ENCODE measurements around the gene CHPT1.
"Not testable (repeated sequence)": the region's sequence is repeated elsewhere in the genome, so short reads cannot be mapped to it uniquely, and the experiment has no call there.

CHPT1 gene

DNA sequence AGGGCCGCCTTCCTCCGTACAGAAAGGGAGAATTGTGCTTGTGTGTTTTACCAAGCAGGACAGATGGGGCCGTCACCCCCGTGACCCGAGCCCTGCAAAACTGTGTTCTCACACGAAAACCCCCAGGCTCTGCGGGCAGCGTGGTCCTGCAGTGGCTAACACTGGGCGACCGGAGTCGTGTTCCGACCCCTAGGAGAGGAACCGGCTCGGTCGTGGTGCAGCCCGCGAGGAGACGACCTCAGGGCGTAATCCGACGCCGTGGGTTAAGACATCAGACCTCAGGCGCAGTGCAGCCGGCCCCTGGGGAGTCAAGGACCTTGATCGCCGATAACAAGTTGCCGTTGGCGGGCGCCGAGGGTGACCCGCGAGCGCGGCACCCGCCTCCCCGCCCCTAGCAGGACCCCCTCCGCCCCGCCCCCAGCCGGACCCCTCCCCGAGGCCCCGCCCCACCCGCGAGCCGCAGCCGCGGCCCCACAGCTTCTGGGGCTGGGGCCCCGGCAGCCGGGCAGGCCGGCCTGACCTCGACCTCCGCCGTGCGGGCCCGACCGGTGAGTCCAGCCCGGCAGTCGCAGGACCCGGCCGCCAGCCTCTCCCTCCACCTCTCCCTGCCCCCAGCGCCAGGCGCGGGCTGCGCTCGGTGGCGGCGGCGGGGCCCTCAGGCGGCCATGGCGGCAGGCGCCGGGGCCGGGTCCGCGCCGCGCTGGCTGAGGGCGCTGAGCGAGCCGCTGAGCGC is at the start of gene CHPT1:
TSS of gene CHPT1 (plus strand) at position 444 of the 733 bp plus-strand sequence. CDS start at position 666, 222 bp downstream.
- DNase-seq: peak; percentile 78

- DNase-seq: no peak
Measured at GRCh38 chr12:101647711-101648110, 49.7 kb upstream of the CHPT1 start.

DNA sequence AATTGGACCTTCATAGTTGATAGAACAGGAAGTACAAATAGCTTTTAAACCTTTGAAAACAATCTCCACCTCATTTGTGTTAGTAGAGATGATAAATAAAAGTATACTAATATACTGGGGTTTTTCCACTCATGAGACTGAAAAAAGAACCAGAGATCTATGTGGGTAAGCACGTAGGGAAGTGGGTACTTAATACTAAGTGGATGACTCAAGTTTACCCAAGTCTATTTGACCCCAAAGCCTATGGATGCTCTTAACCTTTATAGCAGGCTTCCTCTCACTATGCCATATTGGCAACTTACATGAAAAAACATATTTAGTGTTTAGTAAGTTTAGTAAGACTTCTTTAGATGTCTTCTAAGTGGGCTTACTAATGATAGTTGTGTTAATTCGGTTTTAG is 49.2 kb upstream of the CHPT1 start:
- DNase-seq: no peak

GRCh38 chr12:101650346-101651117 is 46.9 kb upstream of the CHPT1 start:
- DNase-seq: no peak

GRCh38 chr12:101653030-101653429 is 44.4 kb upstream of the CHPT1 start:
- no peak for DNase-seq

- DNase-seq: no peak
Measured at GRCh38 chr12:101653503-101653902, 43.9 kb upstream of the CHPT1 start.

DNA sequence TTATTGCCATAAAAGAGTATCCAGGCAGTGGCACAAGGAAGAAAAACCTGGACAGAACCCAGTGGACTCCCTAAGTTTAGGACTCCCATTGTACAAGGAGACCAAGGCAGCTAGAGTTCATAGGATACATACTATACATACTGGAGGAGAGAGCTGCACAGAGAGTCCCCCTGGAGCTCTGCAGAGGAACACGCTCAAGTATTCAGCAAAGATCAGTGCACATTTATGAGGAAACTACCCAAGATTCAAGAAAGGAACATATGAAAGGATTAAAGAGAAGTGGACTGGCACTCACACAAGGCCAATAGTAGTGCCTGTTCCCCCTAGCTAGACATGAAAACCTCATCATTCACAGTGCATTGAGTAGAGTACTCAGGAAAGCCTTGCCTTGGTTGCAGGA is 43.0 kb upstream of the CHPT1 start:
- no peak for DNase-seq

- DNase-seq: no peak
Measured at GRCh38 chr12:101655393-101655792, 42.0 kb upstream of the CHPT1 start.

DNA sequence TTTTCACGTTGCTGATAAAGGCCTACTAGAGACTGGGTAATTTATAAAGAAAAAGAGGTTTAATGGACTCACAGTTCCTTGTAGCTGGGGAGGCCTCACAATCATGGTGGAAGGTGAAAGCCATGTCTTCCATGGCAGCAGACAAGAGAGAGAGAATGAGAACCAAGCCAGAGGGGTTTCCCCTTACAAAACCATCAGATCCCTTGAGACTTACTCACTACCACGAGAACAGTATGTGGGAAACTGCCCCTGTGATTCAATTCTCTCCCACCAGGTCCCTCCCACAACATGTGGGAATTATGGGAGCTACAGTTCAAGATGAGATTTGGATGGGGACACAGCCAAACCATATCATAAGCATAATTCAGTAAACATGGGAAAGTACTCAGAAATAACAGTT is 36.8 kb upstream of the CHPT1 start:
- DNase-seq: not testable (repeated sequence)

- no peak for DNase-seq
Measured at GRCh38 chr12:101663298-101663697, 34.1 kb upstream of the CHPT1 start.

GRCh38 chr12:101664992-101665391 is 32.4 kb upstream of the CHPT1 start:
- no peak for DNase-seq

DNA sequence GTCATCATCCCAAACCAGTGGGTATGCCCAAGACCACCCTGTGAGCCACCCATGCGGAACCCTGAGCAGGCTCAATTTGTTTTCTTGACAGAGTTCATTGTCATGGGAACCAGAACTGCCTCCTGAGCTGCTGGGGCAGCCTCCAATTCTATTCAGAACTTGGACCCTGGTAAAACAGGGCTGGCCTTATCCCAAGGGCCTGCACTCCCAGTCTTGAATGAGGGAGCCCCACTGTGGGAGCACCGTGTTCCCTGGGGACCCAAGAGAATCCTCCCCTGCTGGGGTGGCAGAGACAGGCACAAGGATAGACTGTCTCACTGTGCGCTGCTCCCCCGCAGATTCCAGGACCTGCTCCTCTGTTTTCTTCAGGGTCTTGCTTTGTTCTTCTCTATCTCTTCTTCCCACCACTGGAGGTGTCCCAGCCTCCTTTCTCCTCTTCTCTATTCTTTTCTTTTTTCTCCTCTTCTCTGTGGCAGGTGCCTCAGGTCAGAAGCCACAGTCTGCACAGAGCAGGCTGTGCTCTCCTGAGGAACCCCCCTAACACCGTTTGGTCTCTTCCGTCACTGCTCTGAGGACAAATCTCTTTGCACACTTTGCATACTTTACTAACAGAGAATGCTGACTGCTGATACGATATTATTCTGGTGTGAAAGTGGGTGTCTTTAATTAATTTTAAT is 31.2 kb upstream of the CHPT1 start:
- DNase-seq: no peak

DNA sequence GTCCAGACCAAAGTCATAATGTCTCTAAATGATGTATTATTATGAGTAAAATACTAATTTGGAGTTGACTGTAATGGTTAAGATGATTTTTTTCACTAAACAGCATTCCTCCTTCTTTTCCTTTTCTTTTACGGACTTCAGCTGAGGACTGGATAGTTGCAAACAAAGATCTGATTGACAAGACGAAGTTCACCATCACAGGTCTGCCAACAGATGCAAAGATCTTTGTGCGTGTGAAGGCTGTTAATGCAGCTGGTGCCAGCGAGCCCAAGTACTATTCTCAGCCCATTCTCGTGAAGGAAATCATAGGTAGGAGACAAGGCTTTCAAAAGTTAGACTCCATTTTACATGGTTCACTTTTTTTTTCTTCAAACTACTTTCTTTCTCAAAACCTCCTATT is 29.8 kb upstream of the CHPT1 start:
- DNase-seq: no peak

GRCh38 chr12:101670007-101670671 is 27.3 kb upstream of the CHPT1 start:
- no peak for DNase-seq

DNA sequence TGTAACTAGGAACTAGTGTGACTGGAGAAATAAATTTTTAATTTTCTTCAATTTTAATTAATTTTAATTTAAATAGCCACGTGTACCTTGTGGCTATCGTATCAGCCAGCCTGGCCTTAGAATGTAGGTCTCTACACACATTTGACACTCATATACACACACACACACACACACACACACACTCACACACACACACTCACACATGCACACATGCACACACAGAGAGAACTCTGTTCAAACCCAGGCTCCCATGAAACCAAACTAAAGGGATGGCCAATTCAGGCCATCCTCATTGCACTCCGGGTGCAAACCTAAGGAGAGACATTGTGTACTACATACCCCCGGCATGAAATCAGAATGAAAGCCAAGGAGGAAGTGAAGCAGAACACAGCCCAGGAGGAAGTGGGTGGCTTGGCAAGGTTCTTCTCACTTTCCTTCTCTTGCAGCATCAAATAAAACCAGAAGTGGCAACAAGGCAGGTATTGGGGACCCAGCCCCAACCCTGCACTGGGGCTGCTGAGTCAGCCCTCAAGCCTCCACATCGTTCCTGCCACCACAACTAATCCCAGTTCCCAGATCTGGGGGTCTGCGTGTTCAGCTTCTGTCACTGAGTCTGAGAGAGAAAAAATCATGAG is 26.2 kb upstream of the CHPT1 start:
- no peak for DNase-seq

GRCh38 chr12:101671833-101672232 is 25.6 kb upstream of the CHPT1 start:
- DNase-seq: no peak

DNA sequence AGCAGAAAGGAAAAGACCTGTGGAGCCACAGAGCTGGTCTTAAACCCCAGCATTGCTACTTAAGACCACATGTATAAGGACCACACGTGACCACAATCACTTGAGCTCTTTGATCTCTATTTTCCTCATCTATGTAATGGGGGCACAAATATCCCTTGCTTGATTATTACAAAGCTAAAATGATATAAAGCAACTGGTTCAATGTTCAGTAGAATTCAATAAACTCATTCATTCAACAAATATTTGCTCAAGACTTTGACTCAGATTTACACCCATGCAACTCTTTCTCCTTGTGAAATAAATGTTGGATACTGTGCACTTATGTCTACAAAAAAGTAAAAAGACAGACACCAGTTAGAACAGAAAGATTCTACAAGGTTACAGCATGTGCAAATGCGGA is 21.9 kb upstream of the CHPT1 start:
- DNase-seq: no peak

DNA sequence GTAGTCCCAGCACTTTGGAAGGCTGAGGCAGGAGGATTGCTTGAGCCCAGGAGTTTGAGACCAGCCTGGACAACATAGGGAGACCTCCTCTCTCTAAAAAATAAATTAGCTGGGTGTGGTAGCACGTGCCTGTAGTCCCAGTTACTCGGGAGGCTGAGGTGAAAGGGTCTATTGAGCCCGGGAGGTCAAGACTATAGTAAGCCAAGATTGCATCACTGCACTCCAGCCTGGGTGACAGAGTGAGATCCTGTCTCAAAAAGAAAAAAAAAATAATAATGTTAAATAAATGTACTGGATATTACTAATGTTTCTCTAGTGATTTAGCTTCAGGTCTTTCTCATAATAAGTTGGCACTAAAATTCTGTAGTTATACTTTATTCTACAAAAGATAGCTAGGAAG is 20.9 kb upstream of the CHPT1 start:
- DNase-seq: not testable (repeated sequence)

DNA sequence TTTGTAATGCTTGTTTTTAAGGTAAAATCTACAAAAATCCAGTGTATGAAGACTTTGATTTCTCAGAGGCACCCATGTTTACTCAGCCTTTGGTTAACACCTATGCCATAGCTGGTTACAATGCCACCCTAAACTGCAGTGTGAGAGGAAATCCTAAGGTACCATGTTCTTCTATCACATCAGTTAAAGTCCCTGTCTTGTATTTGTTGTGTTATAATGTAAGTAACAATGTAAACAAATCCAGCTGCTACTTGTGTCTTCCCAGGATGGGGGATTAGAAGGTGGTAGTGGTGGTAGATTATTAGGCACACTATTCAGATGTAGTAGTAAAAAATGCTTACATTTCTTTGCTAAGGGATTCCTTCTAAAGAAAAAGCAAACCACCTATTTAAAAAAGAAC is 19.4 kb upstream of the CHPT1 start:
- no peak for DNase-seq

DNA sequence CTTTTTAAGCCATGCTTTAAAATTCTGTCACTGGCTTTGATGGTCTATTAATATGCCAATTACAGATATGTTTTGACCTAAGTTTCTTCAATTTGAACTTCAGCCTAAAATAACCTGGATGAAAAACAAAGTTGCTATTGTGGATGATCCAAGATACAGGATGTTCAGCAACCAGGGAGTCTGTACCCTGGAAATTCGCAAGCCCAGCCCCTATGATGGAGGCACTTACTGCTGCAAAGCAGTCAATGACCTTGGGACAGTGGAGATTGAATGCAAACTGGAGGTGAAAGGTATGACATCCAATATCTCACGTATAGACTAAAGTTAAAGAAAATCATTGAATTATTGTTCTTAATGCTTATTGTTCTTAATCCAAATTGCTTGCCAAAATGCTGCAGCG is 17.2 kb upstream of the CHPT1 start:
- DNase-seq: no peak

DNA sequence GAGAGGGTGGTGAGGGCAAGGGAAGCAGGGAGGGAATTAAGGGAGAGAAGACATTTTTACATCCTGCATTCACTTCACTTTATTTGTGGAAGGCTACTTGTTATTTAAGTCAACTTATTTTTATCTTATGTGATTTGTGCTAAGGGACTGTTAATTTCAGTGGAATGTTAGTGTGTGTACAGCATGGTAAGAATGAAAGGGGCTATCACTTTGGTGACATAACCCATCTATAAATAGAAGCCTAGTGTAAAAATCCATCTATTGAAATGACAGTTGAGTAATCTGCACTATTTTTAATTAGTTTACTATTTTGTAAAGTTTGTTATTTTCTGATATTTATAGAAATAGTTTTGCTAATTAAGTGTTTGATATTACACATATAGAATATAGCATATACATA is 16.8 kb upstream of the CHPT1 start:
- DNase-seq: no peak

GRCh38 chr12:101681627-101682026 is 15.8 kb upstream of the CHPT1 start:
- DNase-seq: not testable (repeated sequence)

- no peak for DNase-seq
Measured at GRCh38 chr12:101685092-101685491, 12.3 kb upstream of the CHPT1 start.

Data from right hindlimb (tissue), 1 donor.